ENCODE data around the gene CD99L2.

GRCh38 chrX:150845091-150845490 is 53.4 kb downstream of the CD99L2 start:
- TF ChIP-seq ZFP3 (CRISPR knock-in tag; IDR thresholded peaks at IDR 0.05) (no peak), ZFP30 (CRISPR knock-in tag; IDR thresholded peaks at IDR 0.05) (no peak), TCF4 (CRISPR knock-in tag; IDR thresholded peaks at IDR 0.05; ENCODE audit: borderline replicate concordance) (no peak), TSHZ2 (CRISPR knock-in tag; IDR thresholded peaks at IDR 0.05) (no peak), CREB5 (CRISPR knock-in tag; IDR thresholded peaks at IDR 0.05; ENCODE audit: low read depth) (no peak)
